Vagina (tissue), 2 donors: ENCODE measurements around the gene HAUS3. TPM values are rescaled to one million over a fixed set of nuclear protein-coding genes. Genes with fewer than 3 reads are reported as not detected.
A peak's percentile ranks its signal among the peaks of the same experiment; 100 is the strongest.

Source experiments
- DNase-seq, 2 donors: peaks; one replicate each; pipeline ENCODE4 v3.0.0-alpha.2; 2017; ENCODE audit errors: extremely low spot score in 2 of 2
- H3K27ac ChIP-seq: fragments of 200-600 bp; sonication (generic); one replicate; pipeline ENCODE4 v1.5.1; 2019
- H3K27me3 ChIP-seq: fragments of 200-600 bp; sonication (generic); one replicate; pipeline ENCODE4 v1.5.1; 2019
- H3K36me3 ChIP-seq, 2 donors: fragments of 200-600 bp; sonication (generic); one replicate each; pipeline ENCODE4 v1.5.1; 2017 to 2019
- H3K4me1 ChIP-seq: fragments of 200-600 bp; sonication (generic); one replicate; pipeline ENCODE4 v1.5.1; 2019
- H3K4me3 ChIP-seq, 2 donors: fragments of 200-600 bp; sonication (generic); 1 replicate in 1 of 2; 2 replicates in 1 of 2; pipeline ENCODE4 v1.5.1; 2016 to 2019
- H3K9me3 ChIP-seq: fragments of 200-600 bp; sonication (generic); one replicate; pipeline ENCODE4 v1.5.1; 2019
- POLR2A ChIP-seq, 2 donors: fragments of 450-650 bp; IDR thresholded peaks; one replicate each; pipeline ENCODE4 v1.6.1; 2017; ENCODE audit warnings: antibody characterized with exemption in 2 of 2, mild to moderate bottlenecking in 2 of 2, moderate library complexity in 2 of 2
- POLR2AphosphoS5 ChIP-seq, 2 donors: sonication (generic); formaldehyde crosslinking; IDR thresholded peaks; one replicate each; pipeline ENCODE4 v1.9.0; 2017; ENCODE audit warnings: antibody characterized with exemption in 2 of 2, mild to moderate bottlenecking in 2 of 2, low read depth in 1 of 2; ENCODE audit not compliant: insufficient read depth in 1 of 2
- intact Hi-C: fragments of 100-400 bp; cut with DNase I; formaldehyde crosslinking; loops from one replicate; pipeline ENCODE4 v1.15.1; 2023
- total RNA-seq: library from RNA; depleted of rRNA; stranded (reverse); fragments of >200 nt; gene quantifications from one replicate; pipeline ENCODE4 v1.2.3, GENCODE V29; 2016
- TF ChIP-seq, protein P1 (sequence below), 3 experiments: fragments of 450-650 bp in 2 of 3; fragments of 200-600 bp in 1 of 3; sonication (generic) in 1 of 3; IDR thresholded peaks; one replicate each; pipeline ENCODE4 v1.5.1; 2017 to 2019; ENCODE audit warnings: antibody characterized with exemption in 3 of 3, mild to moderate bottlenecking in 2 of 3, moderate library complexity in 2 of 3

The HAUS3 gene
- total RNA-seq, 1 donor from 2014 or later, result 9.6 TPM

DNA sequence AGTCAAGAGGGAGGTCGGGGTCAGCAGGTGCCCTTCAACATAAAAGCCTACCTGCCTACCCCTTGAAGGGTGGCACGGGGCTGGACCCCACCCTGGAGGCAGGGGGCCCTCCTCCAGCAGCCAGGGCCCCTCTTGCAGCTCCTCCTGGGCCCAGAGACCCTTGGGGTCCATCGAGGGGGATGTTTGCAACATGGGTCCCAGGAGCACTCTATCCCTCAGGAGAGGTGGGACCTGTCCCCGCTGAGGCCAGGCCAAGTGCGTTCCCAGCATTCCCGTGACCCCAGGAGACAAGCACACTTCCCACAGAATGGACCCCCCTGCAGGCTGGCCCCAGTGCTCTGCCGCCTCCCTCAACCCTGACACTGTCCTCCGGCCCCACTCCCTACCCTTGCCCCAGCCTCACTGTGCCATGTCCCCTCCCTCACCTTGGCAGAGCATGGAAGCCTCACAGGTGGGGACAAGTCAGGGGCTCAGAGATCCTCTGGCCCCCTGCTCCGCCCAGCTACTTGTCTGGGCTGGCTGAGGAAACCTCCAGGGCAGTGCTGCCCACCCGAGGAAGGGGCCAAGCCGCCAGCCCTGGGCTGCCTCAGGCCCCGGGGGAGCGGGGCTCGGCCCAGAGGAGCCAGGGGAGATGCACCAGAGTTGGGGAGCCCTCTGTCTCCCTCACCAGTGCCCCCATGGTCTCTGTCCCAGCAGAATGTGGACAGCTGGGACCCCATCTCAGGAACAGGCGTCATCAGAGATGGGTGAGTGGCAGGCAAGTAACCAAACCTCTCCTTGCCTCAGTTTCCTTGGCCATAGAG lies 17.8 kb upstream of the HAUS3 start:
- H3K4me1 ChIP-seq, result peaks cover 76% of the 10 kb centered on the region
- H3K9me3 ChIP-seq, result no peaks in the 10 kb centered on the region
- peak in 1 of 2 donors; percentile 84 for DNase-seq
- no peaks in the 10 kb centered on the region for H3K27me3 ChIP-seq
- intact Hi-C loops, result loop anchor here (5.0 to 10.0 kb wide), 2 partner anchors 155 to 278 kb away; partner anchors contain the start of genes CFAP99, FAM193A and ZFYVE28
- H3K27ac ChIP-seq, result peak overlapping the region; percentile 91
- TF ChIP-seq POLR2AphosphoS5 (IDR thresholded peaks at IDR 0.05; ENCODE audit: insufficient read depth in 1 of 2, low read depth in 1 of 2) (no peak), POLR2A (IDR thresholded peaks at IDR 0.05) (no peak)
- TF ChIP-seq, protein P1, sequence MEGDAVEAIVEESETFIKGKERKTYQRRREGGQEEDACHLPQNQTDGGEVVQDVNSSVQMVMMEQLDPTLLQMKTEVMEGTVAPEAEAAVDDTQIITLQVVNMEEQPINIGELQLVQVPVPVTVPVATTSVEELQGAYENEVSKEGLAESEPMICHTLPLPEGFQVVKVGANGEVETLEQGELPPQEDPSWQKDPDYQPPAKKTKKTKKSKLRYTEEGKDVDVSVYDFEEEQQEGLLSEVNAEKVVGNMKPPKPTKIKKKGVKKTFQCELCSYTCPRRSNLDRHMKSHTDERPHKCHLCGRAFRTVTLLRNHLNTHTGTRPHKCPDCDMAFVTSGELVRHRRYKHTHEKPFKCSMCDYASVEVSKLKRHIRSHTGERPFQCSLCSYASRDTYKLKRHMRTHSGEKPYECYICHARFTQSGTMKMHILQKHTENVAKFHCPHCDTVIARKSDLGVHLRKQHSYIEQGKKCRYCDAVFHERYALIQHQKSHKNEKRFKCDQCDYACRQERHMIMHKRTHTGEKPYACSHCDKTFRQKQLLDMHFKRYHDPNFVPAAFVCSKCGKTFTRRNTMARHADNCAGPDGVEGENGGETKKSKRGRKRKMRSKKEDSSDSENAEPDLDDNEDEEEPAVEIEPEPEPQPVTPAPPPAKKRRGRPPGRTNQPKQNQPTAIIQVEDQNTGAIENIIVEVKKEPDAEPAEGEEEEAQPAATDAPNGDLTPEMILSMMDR (IDR thresholded peaks at IDR 0.05), result no peak
- peaks cover 0 to 4% of the 10 kb centered on the region in 2 donors for H3K36me3 ChIP-seq
- H3K4me3 ChIP-seq, result peak overlapping the region; percentile 83 to 93

GRCh38 chr4:2259036-2259540 lies 17.2 kb upstream of the HAUS3 start:
- Histone ChIP-seq H3K9me3 (no peaks in the 10 kb centered on the region), H3K27ac (peak overlapping the region; percentile 91), H3K27me3 (no peaks in the 10 kb centered on the region), H3K4me1 (peaks cover 79% of the 10 kb centered on the region), H3K36me3 (peaks cover 0 to 10% of the 10 kb centered on the region in 2 donors), H3K4me3 (peak overlapping the region; percentile 83 to 93)
- TF ChIP-seq POLR2A (IDR thresholded peaks at IDR 0.05) (no peak), POLR2AphosphoS5 (IDR thresholded peaks at IDR 0.05; ENCODE audit: insufficient read depth in 1 of 2, low read depth in 1 of 2) (no peak)
- TF ChIP-seq, protein P1 (IDR thresholded peaks at IDR 0.05), result no peak
- DNase-seq, result peak in 1 of 2 donors; percentile 87
- intact Hi-C loops, result no loop called here

- Histone ChIP-seq H3K36me3 (peaks cover 0 to 15% of the 10 kb centered on the region in 2 donors), H3K27me3 (no peaks in the 10 kb centered on the region), H3K9me3 (no peaks in the 10 kb centered on the region), H3K4me1 (peaks cover 82% of the 10 kb centered on the region), H3K4me3 (no peak overlapping the region), H3K27ac (peak overlapping the region; percentile 91)
- TF ChIP-seq POLR2AphosphoS5 (IDR thresholded peaks at IDR 0.05; ENCODE audit: insufficient read depth in 1 of 2, low read depth in 1 of 2), result no peak
- TF ChIP-seq, protein P1 (IDR thresholded peaks at IDR 0.05), result no peak
- TF ChIP-seq POLR2A (IDR thresholded peaks at IDR 0.05), result no peak
- intact Hi-C loops, result no loop called here
- DNase-seq, result peak; percentile 86 to 93
Measured at GRCh38 chr4:2258091-2259035, 16.4 kb upstream of the HAUS3 start.

GRCh38 chr4:2257361-2258081 lies 15.6 kb upstream of the HAUS3 start:
- Histone ChIP-seq H3K4me3 (peak overlapping the region in 1 of 2 donors; percentile 11), H3K27me3 (no peaks in the 10 kb centered on the region), H3K4me1 (peaks cover 78% of the 10 kb centered on the region), H3K9me3 (no peaks in the 10 kb centered on the region), H3K27ac (peak overlapping the region; percentile 88), H3K36me3 (peaks cover 0 to 20% of the 10 kb centered on the region in 2 donors)
- intact Hi-C loops, result no loop called here
- TF ChIP-seq, protein P1 (IDR thresholded peaks at IDR 0.05), result no peak
- no peak for TF ChIP-seq POLR2AphosphoS5 (IDR thresholded peaks at IDR 0.05; ENCODE audit: insufficient read depth in 1 of 2, low read depth in 1 of 2)
- no peak for TF ChIP-seq POLR2A (IDR thresholded peaks at IDR 0.05)
- peak; percentile 82 to 89 for DNase-seq
